Mucosa of gallbladder (tissue), 1 donor: Measurements from ENCODE around the gene BICRA. TPM values are rescaled to one million over a fixed set of nuclear protein-coding genes. Genes with fewer than 3 reads are reported as not detected.
A peak's percentile ranks its signal among the peaks of the same experiment; 100 is the strongest.

Experiments
- DNase-seq: peaks from one replicate; pipeline ENCODE4 v3.0.0-alpha.2; 2020; ENCODE audit warnings: low spot score
- total RNA-seq: library from RNA; stranded (reverse); gene quantifications from one replicate; pipeline ENCODE4 v1.2.1, GENCODE V29; 2021
- donor health status: DM: no; HTN: no; CAD: no.

The BICRA gene
- total RNA-seq, 1 donor from 2014 or later, result 20.9 TPM

- DNase-seq, result no peak
These were observed 85.0 kb downstream of the BICRA start for GRCh38 chr19:47693903-47694302.

- DNase-seq, result no peak
These were observed 85.7 kb downstream of the BICRA start for GRCh38 chr19:47694466-47695273.

GRCh38 chr19:47695533-47696262, 86.8 kb downstream of the BICRA start:
- no peak for DNase-seq

- DNase-seq, result no peak
These were observed 87.7 kb downstream of the BICRA start for GRCh38 chr19:47696635-47697034.

GRCh38 chr19:47697863-47698609, 89.1 kb downstream of the BICRA start:
- peak; percentile 72 for DNase-seq

- no peak for DNase-seq
These were observed 89.9 kb downstream of the BICRA start for GRCh38 chr19:47698631-47699359.

- DNase-seq, result no peak
These were observed 90.5 kb downstream of the BICRA start for GRCh38 chr19:47699360-47699917.

GRCh38 chr19:47700934-47701716, 92.2 kb downstream of the BICRA start:
- DNase-seq, result no peak

GRCh38 chr19:47701717-47702552, 93.0 kb downstream of the BICRA start:
- DNase-seq, result no peak

- DNase-seq, result no peak
These were observed 93.7 kb downstream of the BICRA start for GRCh38 chr19:47702671-47703070.

GRCh38 chr19:47703301-47703700, 94.4 kb downstream of the BICRA start:
- DNase-seq, result no peak

- DNase-seq, result no peak
These were observed 95.1 kb downstream of the BICRA start for GRCh38 chr19:47704024-47704423.

GRCh38 chr19:47704656-47705055, 95.7 kb downstream of the BICRA start:
- no peak for DNase-seq

- peak; percentile 74 for DNase-seq
These were observed 98.4 kb downstream of the BICRA start for GRCh38 chr19:47707135-47707925.

- DNase-seq, result no peak
These were observed 102.8 kb downstream of the BICRA start for GRCh38 chr19:47711652-47712242.

GRCh38 chr19:47713046-47714021, 104.4 kb downstream of the BICRA start, which contains the start of gene EHD2:
Gene EHD2 (plus strand): TSS chr19:47713422. CDS start chr19:47716613, 3,191 bp downstream.
- peak; percentile 55 for DNase-seq

GRCh38 chr19:47714339-47714738, 105.4 kb downstream of the BICRA start:
- no peak for DNase-seq
